GM23338 (cell line): ENCODE data around the gene ANKRD50. TPM values are rescaled to one million over a fixed set of nuclear protein-coding genes. Genes with fewer than 3 reads are reported as not detected.

Source experiments
- ATAC-seq: fragments of 200-7000 bp; cut with Tn5 transposase; 3 replicates; pipeline ENCODE4 v1.9.1; 2020
- DNase-seq: peaks from one replicate; pipeline ENCODE4 v3.0.0-alpha.2; 2015; ENCODE audit warnings: low spot score
- H2AFZ ChIP-seq: fragments of 200-600 bp; sonication (generic); 2 replicates; pipeline ENCODE4 v1.8.0; 2016; ENCODE audit warnings: antibody characterized with exemption, mild to moderate bottlenecking, moderate library complexity
- H3F3A ChIP-seq: fragments of 200-600 bp; sonication (generic); replicated peaks from 2 replicates; pipeline ENCODE4 v1.8.0; 2017; ENCODE audit warnings: antibody characterized with exemption, mixed run types, low read depth
- H3K27ac ChIP-seq: fragments of 200-600 bp; sonication (generic); 2 replicates; pipeline ENCODE4 v1.6.1; 2016; ENCODE audit warnings: low read depth
- H3K27me3 ChIP-seq: fragments of 200-600 bp; sonication (generic); 2 replicates; pipeline ENCODE4 v1.8.0; 2016; ENCODE audit warnings: mild to moderate bottlenecking, mixed run types, moderate library complexity; ENCODE audit not compliant: insufficient read depth
- H3K36me3 ChIP-seq: fragments of 200-600 bp; sonication (generic); 2 replicates; pipeline ENCODE4 v1.8.0; 2016; ENCODE audit warnings: mild to moderate bottlenecking; ENCODE audit not compliant: insufficient read depth
- H3K4me1 ChIP-seq: fragments of 200-600 bp; sonication (generic); 2 replicates; pipeline ENCODE4 v1.8.0; 2016; ENCODE audit warnings: mild to moderate bottlenecking, moderate library complexity; ENCODE audit not compliant: insufficient read depth
- H3K4me2 ChIP-seq: fragments of 200-600 bp; sonication (generic); 2 replicates; pipeline ENCODE4 v1.7.1; 2017; ENCODE audit warnings: mixed run types
- H3K4me3 ChIP-seq: fragments of 200-600 bp; sonication (generic); 2 replicates; pipeline ENCODE4 v1.6.1; 2016; ENCODE audit warnings: mixed run types
- H3K79me2 ChIP-seq: fragments of 200-600 bp; sonication (generic); replicated peaks from 2 replicates; pipeline ENCODE4 v1.8.0; 2017; ENCODE audit warnings: mild to moderate bottlenecking; ENCODE audit not compliant: insufficient read depth
- H3K9me2 ChIP-seq: fragments of 200-600 bp; sonication (generic); 2 replicates; pipeline ENCODE4 v1.8.0; 2017; ENCODE audit not compliant: insufficient read depth
- H4K20me1 ChIP-seq: fragments of 200-600 bp; sonication (generic); replicated peaks from 2 replicates; pipeline ENCODE4 v1.8.0; 2017; ENCODE audit warnings: mild to moderate bottlenecking; ENCODE audit not compliant: insufficient read depth
- H3K27ac Mint-ChIP-seq: 2 replicates; pipeline ENCODE4 v1.8.0; 2020; ENCODE audit warnings: inconsistent platforms, mild to moderate bottlenecking, moderate library complexity, mixed read lengths
- H3K27me3 Mint-ChIP-seq: 3 replicates; pipeline ENCODE4 v1.8.0; 2022; ENCODE audit warnings: low read depth, mild to moderate bottlenecking, moderate library complexity, mixed read lengths, inconsistent platforms; ENCODE audit not compliant: insufficient read depth, poor library complexity
- H3K36me3 Mint-ChIP-seq: 3 replicates; pipeline ENCODE4 v1.8.0; 2021; ENCODE audit warnings: low read depth, mild to moderate bottlenecking, inconsistent platforms, moderate library complexity, mixed read lengths
- H3K4me1 Mint-ChIP-seq: 3 replicates; pipeline ENCODE4 v1.8.0; 2020; ENCODE audit warnings: mild to moderate bottlenecking, inconsistent platforms, mixed read lengths
- H3K4me3 Mint-ChIP-seq: 3 replicates; pipeline ENCODE4 v1.8.0; 2021; ENCODE audit warnings: moderate library complexity, mild to moderate bottlenecking, inconsistent platforms, mixed read lengths
- H3K9me3 Mint-ChIP-seq: 3 replicates; pipeline ENCODE4 v1.8.0; 2020; ENCODE audit warnings: moderate library complexity, mild to moderate bottlenecking, inconsistent platforms, mixed read lengths
- CREB1 ChIP-seq: fragments of 250-450 bp; sonication (Bioruptor Pico); IDR thresholded peaks from 2 replicates; pipeline ENCODE4 v1.5.0; 2020; ENCODE audit warnings: low read depth, mild to moderate bottlenecking, moderate library complexity
- CTCF ChIP-seq, 2 experiments: fragments of 200-600 bp in 1 of 2; sonication (generic) in 1 of 2; conservative IDR thresholded peaks; 2 replicates each; pipeline versions ENCODE4 v1.5.1 to v1.6.1; 2016 to 2017; ENCODE audit warnings: antibody characterized with exemption in 2 of 2, low read depth in 2 of 2, mild to moderate bottlenecking in 2 of 2, moderate library complexity in 1 of 2
- EZH2 ChIP-seq: fragments of 200-600 bp; sonication (generic); IDR thresholded peaks from one replicate; pipeline ENCODE4 v1.8.0; 2017; ENCODE audit warnings: antibody characterized with exemption, mild to moderate bottlenecking, low read depth; ENCODE audit not compliant: unreplicated experiment
- EZH2phosphoT487 ChIP-seq: fragments of 200-600 bp; sonication (generic); IDR thresholded peaks from one replicate; pipeline ENCODE4 v1.8.1; 2018; ENCODE audit warnings: antibody characterized with exemption; ENCODE audit not compliant: unreplicated experiment
- JUNB ChIP-seq: IDR thresholded peaks from one replicate; pipeline ENCODE4 v1.6.1; 2016; ENCODE audit warnings: antibody characterized with exemption; ENCODE audit not compliant: unreplicated experiment
- NANOG ChIP-seq: IDR thresholded peaks from 2 replicates; pipeline ENCODE4 v1.6.1; 2016; ENCODE audit warnings: antibody characterized with exemption, borderline replicate concordance
- POLR2AphosphoS5 ChIP-seq: IDR thresholded peaks from 2 replicates; pipeline ENCODE4 v1.6.1; 2016; ENCODE audit warnings: antibody characterized with exemption, low read depth
- REST ChIP-seq: IDR thresholded peaks from one replicate; pipeline ENCODE4 v1.6.1; 2018; ENCODE audit warnings: antibody characterized with exemption; ENCODE audit not compliant: unreplicated experiment
- STAT1 ChIP-seq: IDR thresholded peaks from one replicate; pipeline ENCODE4 v1.6.1; 2016; ENCODE audit warnings: antibody characterized with exemption; ENCODE audit not compliant: unreplicated experiment
- ZNF114 ChIP-seq: fragments of 250-450 bp; sonication (Bioruptor Pico); IDR thresholded peaks from 2 replicates; pipeline ENCODE4 v1.5.0; 2020; ENCODE audit warnings: mild to moderate bottlenecking, moderate library complexity
- ZNF331 ChIP-seq: fragments of 250-450 bp; sonication (Bioruptor Pico); IDR thresholded peaks from 2 replicates; pipeline ENCODE4 v1.5.0; 2020; ENCODE audit warnings: low read depth, mild to moderate bottlenecking, moderate library complexity
- ZNF462 ChIP-seq: fragments of 250-450 bp; sonication (Bioruptor Pico); IDR thresholded peaks from 2 replicates; pipeline ENCODE4 v1.5.0; 2020; ENCODE audit warnings: mild to moderate bottlenecking, moderate library complexity
- polyA plus RNA-seq: library from polyadenylated mRNA; unstranded; fragments of >200 nt; fragmentation: Nextera tagmentation; extraction: Ambion mirVana; gene quantifications from 2 replicates; pipeline ENCODE4 v1.2.1, GENCODE V29; 2016
- total RNA-seq: library from RNA; depleted of rRNA; stranded (reverse); fragments of >200 nt; shearing (Covaris generic); gene quantifications from 2 replicates; pipeline ENCODE4 v1.2.3, GENCODE V29; 2014
- TF ChIP-seq, protein P1 (sequence below): IDR thresholded peaks from 2 replicates; pipeline ENCODE4 v1.6.1; 2016; ENCODE audit warnings: antibody characterized with exemption

The ANKRD50 gene
- total and polyA plus RNA-seq, 2 experiments from 2014 or later = 5.9 to 27.6 TPM

- H3K36me3 Mint-ChIP-seq = no peaks in the 10 kb centered on the region
- no peak overlapping the region for H3K4me3 ChIP-seq
- no peaks in the 10 kb centered on the region for H3K27me3 ChIP-seq
- no peaks in the 10 kb centered on the region for H3K36me3 ChIP-seq
- H3K27ac Mint-ChIP-seq = no peak overlapping the region; the same call in 1 of the 2 replicates
- no peak overlapping the region for H2AFZ ChIP-seq
- ATAC-seq (no peak), DNase-seq (no peak)
- H3K27me3 Mint-ChIP-seq = peaks cover 3% of the 10 kb centered on the region
- H3K79me2 ChIP-seq = no peaks in the 10 kb centered on the region
- no peaks in the 10 kb centered on the region for H3K9me2 ChIP-seq
- H3K4me1 Mint-ChIP-seq = peaks cover 33% of the 10 kb centered on the region
- H3F3A ChIP-seq = no peaks in the 10 kb centered on the region
- no peak overlapping the region for H3K27ac ChIP-seq
- peaks cover 23% of the 10 kb centered on the region for H3K4me1 ChIP-seq
- H4K20me1 ChIP-seq = no peaks in the 10 kb centered on the region
- no peak overlapping the region for H3K4me2 ChIP-seq
- no peaks in the 10 kb centered on the region for H3K9me3 Mint-ChIP-seq
- H3K4me3 Mint-ChIP-seq = no peak overlapping the region
- TF ChIP-seq CREB1 (no peak), EZH2phosphoT487 (no peak), EZH2 (no peak), CTCF (conservative IDR thresholded peaks at IDR 0.05; ENCODE audit: low read depth in 2 of 2) (no peak), ZNF462 (CRISPR knock-in tag) (no peak), JUNB (no peak), ZNF114 (no peak), STAT1 (no peak), NANOG (no peak), REST (no peak), POLR2AphosphoS5 (no peak), ZNF331 (CRISPR knock-in tag) (no peak)
- TF ChIP-seq, protein P1, sequence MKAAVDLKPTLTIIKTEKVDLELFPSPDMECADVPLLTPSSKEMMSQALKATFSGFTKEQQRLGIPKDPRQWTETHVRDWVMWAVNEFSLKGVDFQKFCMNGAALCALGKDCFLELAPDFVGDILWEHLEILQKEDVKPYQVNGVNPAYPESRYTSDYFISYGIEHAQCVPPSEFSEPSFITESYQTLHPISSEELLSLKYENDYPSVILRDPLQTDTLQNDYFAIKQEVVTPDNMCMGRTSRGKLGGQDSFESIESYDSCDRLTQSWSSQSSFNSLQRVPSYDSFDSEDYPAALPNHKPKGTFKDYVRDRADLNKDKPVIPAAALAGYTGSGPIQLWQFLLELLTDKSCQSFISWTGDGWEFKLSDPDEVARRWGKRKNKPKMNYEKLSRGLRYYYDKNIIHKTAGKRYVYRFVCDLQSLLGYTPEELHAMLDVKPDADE = no peak
These were observed 28.0 kb upstream of the ANKRD50 start for GRCh38 chr4:124740501-124740900.
